ENCODE measurements around the gene EXD2. TPM values are rescaled to one million over a fixed set of nuclear protein-coding genes. Genes with fewer than 3 reads are reported as not detected.

The EXD2 gene
- total and polyA plus RNA-seq, 11 donors = 7.2 to 20.9 (median 16.1) TPM

DNA sequence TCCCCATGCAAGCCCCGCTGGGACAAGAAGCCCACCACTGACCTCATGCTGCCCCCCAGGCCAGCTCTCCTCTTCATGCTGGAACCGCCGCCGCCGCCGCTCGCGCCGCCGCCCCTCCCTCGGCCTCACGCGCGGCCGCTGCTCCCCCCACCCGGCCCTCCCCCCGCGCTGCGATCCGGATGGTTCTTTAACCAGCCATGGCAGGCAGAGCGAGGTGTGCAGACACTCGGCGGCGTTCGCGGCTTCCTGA lies 38.5 kb upstream of the EXD2 start, which contains the start of gene DCAF5:
DCAF5 (minus strand) TSS at position 218 of the 250 bp plus-strand sequence; CDS start at position 77, 141 bp downstream.
- intact Hi-C loops (cut with DNase I) = loop anchor here in 7 of 10 donors (2.0 to 10.0 kb wide), 6 partner anchors 22 to 212 kb away; partner anchors contain the start of gene EXD2 (in 5 of the 7)
- peak within 1 kb of the TSS; percentile 81 to 99 (median 96) for H3K27ac ChIP-seq
- no peaks in the 10 kb centered on the region for H3K9me3 ChIP-seq
- H3K4me3 ChIP-seq = peak within 1 kb of the TSS; percentile 74 to 97 (median 90)
- 0 to 1% (median 0%) methylated on average over 9 to 26 of the region's 26 CpGs for WGBS, 4 donors
- peak in 1 of 4 donors; percentile 92 for ATAC-seq
- peaks cover 9 to 41% (median 27%) of the 10 kb centered on the region in 12 donors for H3K4me1 ChIP-seq
- DNase-seq = peak in 1 of 5 donors; percentile 96
- TF ChIP-seq, protein P1, sequence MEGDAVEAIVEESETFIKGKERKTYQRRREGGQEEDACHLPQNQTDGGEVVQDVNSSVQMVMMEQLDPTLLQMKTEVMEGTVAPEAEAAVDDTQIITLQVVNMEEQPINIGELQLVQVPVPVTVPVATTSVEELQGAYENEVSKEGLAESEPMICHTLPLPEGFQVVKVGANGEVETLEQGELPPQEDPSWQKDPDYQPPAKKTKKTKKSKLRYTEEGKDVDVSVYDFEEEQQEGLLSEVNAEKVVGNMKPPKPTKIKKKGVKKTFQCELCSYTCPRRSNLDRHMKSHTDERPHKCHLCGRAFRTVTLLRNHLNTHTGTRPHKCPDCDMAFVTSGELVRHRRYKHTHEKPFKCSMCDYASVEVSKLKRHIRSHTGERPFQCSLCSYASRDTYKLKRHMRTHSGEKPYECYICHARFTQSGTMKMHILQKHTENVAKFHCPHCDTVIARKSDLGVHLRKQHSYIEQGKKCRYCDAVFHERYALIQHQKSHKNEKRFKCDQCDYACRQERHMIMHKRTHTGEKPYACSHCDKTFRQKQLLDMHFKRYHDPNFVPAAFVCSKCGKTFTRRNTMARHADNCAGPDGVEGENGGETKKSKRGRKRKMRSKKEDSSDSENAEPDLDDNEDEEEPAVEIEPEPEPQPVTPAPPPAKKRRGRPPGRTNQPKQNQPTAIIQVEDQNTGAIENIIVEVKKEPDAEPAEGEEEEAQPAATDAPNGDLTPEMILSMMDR (IDR thresholded peaks at IDR 0.05) = no peak
- TF ChIP-seq POLR2A (IDR thresholded peaks at IDR 0.05) = no peak
- peaks cover 0 to 15% (median 13%) of the 10 kb centered on the region in 9 donors for H3K36me3 ChIP-seq
- no peaks in the 10 kb centered on the region for H3K27me3 ChIP-seq

DNA sequence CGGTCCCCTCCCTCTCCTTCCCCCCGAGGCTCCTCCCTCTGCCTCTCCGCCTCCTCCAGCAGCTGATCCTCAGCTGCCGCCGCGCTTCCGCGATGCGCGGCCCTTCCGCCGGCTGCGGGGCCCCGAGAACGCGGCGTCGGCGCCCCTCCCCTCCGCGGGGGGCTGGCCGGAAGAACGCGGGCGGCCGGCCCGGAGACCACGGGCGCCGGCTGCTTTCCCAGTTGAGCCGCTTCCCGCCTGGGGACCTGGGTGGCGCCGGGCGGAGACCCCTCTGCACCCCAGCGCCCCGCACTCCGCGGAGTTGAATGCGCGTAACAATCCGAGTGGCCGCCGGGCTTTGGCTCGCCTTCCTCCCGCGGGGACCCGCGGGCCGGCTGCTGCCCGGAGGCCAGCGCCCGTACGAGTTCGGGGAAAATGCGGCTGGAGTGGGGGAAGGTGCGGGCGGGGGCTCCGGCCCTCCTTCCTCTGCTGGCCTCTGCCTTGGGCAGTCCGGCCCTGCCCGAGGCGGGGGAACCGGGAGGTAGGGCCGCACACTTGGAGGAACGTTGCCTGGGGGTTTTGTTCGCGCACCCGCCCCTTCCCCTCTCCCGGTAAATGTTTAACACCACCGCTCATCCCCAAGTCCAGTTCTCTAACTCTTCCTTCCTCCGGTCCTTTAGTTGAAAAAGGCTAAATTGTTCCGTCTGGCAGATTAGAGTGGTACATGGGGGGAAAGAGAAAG lies 38.0 kb upstream of the EXD2 start:
- ATAC-seq = peak in 3 of 4 donors; percentile 94 to 96 (median 95)
- no peaks in the 10 kb centered on the region for H3K27me3 ChIP-seq
- H3K36me3 ChIP-seq = peaks cover 0 to 11% (median 9%) of the 10 kb centered on the region in 9 donors
- peak; percentile 26 to 76 for TF ChIP-seq POLR2A (IDR thresholded peaks at IDR 0.05)
- TF ChIP-seq, protein P1 (IDR thresholded peaks at IDR 0.05) = no peak
- peak in 4 of 5 donors; percentile 94 to 97 (median 95) for DNase-seq
- 0 to 1% (median 1%) methylated on average over 27 to 72 of the region's 72 CpGs for WGBS, 4 donors
- H3K27ac ChIP-seq = peak overlapping the region; percentile 80 to 99 (median 96)
- peak overlapping the region; percentile 74 to 97 (median 90) for H3K4me3 ChIP-seq
- no peaks in the 10 kb centered on the region for H3K9me3 ChIP-seq
- intact Hi-C loops (cut with DNase I) = loop anchor here in 7 of 10 donors (2.0 to 10.0 kb wide), 6 partner anchors 23 to 211 kb away; partner anchors contain the start of gene EXD2 (in 5 of the 7)
- peaks cover 9 to 41% (median 27%) of the 10 kb centered on the region in 12 donors for H3K4me1 ChIP-seq

DNA sequence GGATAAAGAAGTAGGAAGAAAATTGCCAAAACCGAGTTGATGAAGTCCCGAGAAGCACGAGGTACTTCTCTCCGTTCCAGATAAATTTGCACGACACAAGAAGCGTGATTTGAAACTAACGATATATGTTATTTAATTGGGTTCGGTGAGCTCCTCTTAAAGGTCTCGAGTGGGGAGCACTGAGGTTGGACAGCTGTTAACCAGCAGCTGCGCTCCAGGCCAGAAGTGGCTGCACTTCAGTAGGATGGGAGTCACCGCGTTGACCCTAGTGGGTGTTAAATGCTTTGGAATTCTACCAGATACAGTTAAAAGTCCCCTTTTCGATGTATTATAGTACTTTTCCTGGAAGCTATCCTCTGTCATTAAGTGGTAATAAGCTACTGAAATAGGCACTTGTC lies 37.4 kb upstream of the EXD2 start:
- H3K4me1 ChIP-seq = peaks cover 9 to 36% (median 27%) of the 10 kb centered on the region in 12 donors
- H3K27ac ChIP-seq = peak overlapping the region; percentile 80 to 99 (median 96)
- H3K9me3 ChIP-seq = no peaks in the 10 kb centered on the region
- no peaks in the 10 kb centered on the region for H3K27me3 ChIP-seq
- H3K4me3 ChIP-seq = peak overlapping the region; percentile 74 to 97 (median 90)
- intact Hi-C loops (cut with DNase I) = loop anchor here in 7 of 10 donors (2.0 to 10.0 kb wide), 6 partner anchors 23 to 211 kb away; partner anchors contain the start of gene EXD2 (in 5 of the 7)
- 2 to 4% (median 2%) methylated on average over 13 of the region's 13 CpGs for WGBS, 4 donors
- ATAC-seq = peak in 1 of 4 donors; percentile 25
- no peak for TF ChIP-seq POLR2A (IDR thresholded peaks at IDR 0.05)
- TF ChIP-seq, protein P1 (IDR thresholded peaks at IDR 0.05) = no peak
- peaks cover 0 to 6% (median 4%) of the 10 kb centered on the region in 9 donors for H3K36me3 ChIP-seq
- DNase-seq = peak in 2 of 5 donors; percentile 39 to 41

DNA sequence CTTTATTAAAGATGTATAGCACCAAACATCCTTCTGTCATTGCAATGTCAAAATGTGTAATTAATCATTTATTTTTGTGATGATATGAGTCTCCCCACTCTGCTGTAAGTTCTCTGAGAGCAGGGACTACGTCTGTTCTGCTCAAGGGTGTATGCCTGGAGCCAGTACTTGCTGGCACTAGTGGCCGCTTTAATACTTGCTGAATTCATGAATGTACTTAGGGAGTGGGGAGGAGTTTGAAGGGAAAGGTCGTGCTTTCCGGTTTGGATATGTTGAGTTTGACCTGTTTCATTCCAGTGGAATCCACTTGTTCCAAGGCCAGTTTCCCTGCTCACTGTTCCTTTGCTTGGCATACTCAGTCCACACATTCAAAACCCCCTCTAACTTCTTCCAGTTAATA lies 36.5 kb upstream of the EXD2 start:
- Histone ChIP-seq H3K4me1 (peaks cover 8 to 27% (median 21%) of the 10 kb centered on the region in 12 donors), H3K9me3 (no peaks in the 10 kb centered on the region), H3K36me3 (no peaks in the 10 kb centered on the region), H3K4me3 (no peak overlapping the region), H3K27ac (peak overlapping the region in 1 of 12 donors; percentile 7), H3K27me3 (no peaks in the 10 kb centered on the region)
- no peak for DNase-seq
- WGBS, 4 donors = 30 to 39% (median 37%) methylated on average over 4 of the region's 4 CpGs
- no peak for TF ChIP-seq POLR2A (IDR thresholded peaks at IDR 0.05)
- TF ChIP-seq, protein P1 (IDR thresholded peaks at IDR 0.05) = no peak
- no peak for ATAC-seq
- intact Hi-C loops (cut with DNase I) = loop anchor here in 5 of 10 donors (5.0 to 10.0 kb wide), 4 partner anchors 38 to 210 kb away; partner anchors contain the start of gene EXD2 (in 2 of the 5)
